Stimulated activated CD4-positive, alpha-beta T cell treated with anti-CD3 and anti-CD28 coated beads, TNF-alpha, amount 100 ng/mL, for 1 hour (primary cell): ENCODE results near the gene GMDS.

Experiments
- DNase-seq, 3 donors: peaks; one replicate each; pipeline ENCODE4 v3.0.0-alpha.2; 2020; ENCODE audit warnings: low read depth in 3 of 3, low spot score in 1 of 3

The GMDS gene

GRCh38 chr6:2208468-2208867 is 36.9 kb downstream of the GMDS start:
- no peak for DNase-seq

- DNase-seq: no peak
Measured at GRCh38 chr6:2205396-2205795, 40.0 kb downstream of the GMDS start.

GRCh38 chr6:2204272-2204671 is 41.1 kb downstream of the GMDS start:
- DNase-seq: no peak

GRCh38 chr6:2203264-2203663 is 42.1 kb downstream of the GMDS start:
- no peak for DNase-seq

- DNase-seq: no peak
Measured at GRCh38 chr6:2197984-2198383, 47.4 kb downstream of the GMDS start.

GRCh38 chr6:2197177-2197671 is 48.2 kb downstream of the GMDS start:
- DNase-seq: no peak

GRCh38 chr6:2196079-2196679 is 49.2 kb downstream of the GMDS start:
- no peak for DNase-seq

GRCh38 chr6:2194643-2195042 is 50.8 kb downstream of the GMDS start:
- DNase-seq: no peak

GRCh38 chr6:2193931-2194330 is 51.5 kb downstream of the GMDS start:
- DNase-seq: no peak

- DNase-seq: no peak
Measured at GRCh38 chr6:2192976-2193375, 52.4 kb downstream of the GMDS start.

- DNase-seq: no peak
Measured at GRCh38 chr6:2191390-2191740, 54.0 kb downstream of the GMDS start.

- no peak for DNase-seq
Measured at GRCh38 chr6:2190661-2191389, 54.6 kb downstream of the GMDS start.

GRCh38 chr6:2188856-2189384 is 56.5 kb downstream of the GMDS start:
- DNase-seq: no peak

- DNase-seq: no peak
Measured at GRCh38 chr6:2188397-2188796, 57.0 kb downstream of the GMDS start.

- DNase-seq: no peak
Measured at GRCh38 chr6:2187826-2188225, 57.6 kb downstream of the GMDS start.

GRCh38 chr6:2186516-2186915 is 58.9 kb downstream of the GMDS start:
- DNase-seq: no peak

GRCh38 chr6:2185466-2185865 is 59.9 kb downstream of the GMDS start:
- no peak for DNase-seq

- no peak for DNase-seq
Measured at GRCh38 chr6:2184700-2185455, 60.5 kb downstream of the GMDS start.

GRCh38 chr6:2183752-2184151 is 61.7 kb downstream of the GMDS start:
- no peak for DNase-seq

GRCh38 chr6:2183246-2183645 is 62.2 kb downstream of the GMDS start:
- DNase-seq: no peak

- DNase-seq: no peak
Measured at GRCh38 chr6:2182251-2182650, 63.2 kb downstream of the GMDS start.

GRCh38 chr6:2181567-2181966 is 63.8 kb downstream of the GMDS start:
- DNase-seq: no peak
